T-cell (primary cell): ENCODE data around the gene GMPPA. TPM values are rescaled to one million over a fixed set of nuclear protein-coding genes. Genes with fewer than 3 reads are reported as not detected.

Experiments used
- ATAC-seq, 4 experiments: fragments of 200-7000 bp in 3 of 4; fragments of 150-1000 bp in 1 of 4; cut with Tn5 transposase; replicated peaks in 1 of 4; 1 replicate in 3 of 4; 2 replicates in 1 of 4; pipeline ENCODE4 v1.10.0; 2021; ENCODE audit warnings: moderate library complexity in 3 of 4, mild to moderate bottlenecking in 2 of 4, moderate number of reproducible peaks in 1 of 4
- CTCF ChIA-PET, 2 donors: fragments of 300-600 bp; sonication (Branson Sonifier 250); formaldehyde crosslinking; loops; one replicate each; lab custom pipeline; 2022; ENCODE audit warnings: antibody characterized with exemption in 2 of 2; lab: Charles Lee
- POLR2A ChIA-PET, 2 donors: fragments of 300-600 bp; sonication (Branson Sonifier 250); formaldehyde crosslinking; loops; one replicate each; lab custom pipeline; 2022; ENCODE audit warnings: antibody characterized with exemption in 2 of 2; lab: Charles Lee
- DNase-seq, 35 experiments: peaks; one replicate each; pipeline versions ENCODE4 v3.0.0 to v3.0.0-alpha.2; 2013 to 2023
- H3K27ac ChIP-seq: one replicate; pipeline ENCODE4 v1.5.1; 2013; ENCODE audit warnings: low read length
- H3K27me3 ChIP-seq, 2 experiments: replicated peaks in 1 of 2; 1 replicate in 1 of 2; 2 replicates in 1 of 2; pipeline versions ENCODE4 v1.6.1 to v1.7.0; 2013; ENCODE audit warnings: low read length in 1 of 2, mixed read lengths in 1 of 2; ENCODE audit not compliant: control insufficient read depth in 2 of 2, insufficient read depth in 2 of 2; ENCODE audit errors: extremely low read depth in 1 of 2
- H3K36me3 ChIP-seq, 2 donors: 1 replicate in 1 of 2; 2 replicates in 1 of 2; pipeline versions ENCODE4 v1.6.1 to v1.7.0; 2013; ENCODE audit warnings: low read length in 1 of 2; ENCODE audit not compliant: control insufficient read depth in 2 of 2, insufficient read depth in 1 of 2; ENCODE audit errors: extremely low read depth in 1 of 2
- H3K4me1 ChIP-seq, 2 experiments: 1 replicate in 1 of 2; 2 replicates in 1 of 2; pipeline versions ENCODE4 v1.6.1 to v1.7.0; 2013; ENCODE audit warnings: low read length in 2 of 2, mixed read lengths in 1 of 2; ENCODE audit not compliant: insufficient read depth in 2 of 2, control insufficient read depth in 1 of 2; ENCODE audit errors: extremely low read depth in 1 of 2
- H3K4me3 ChIP-seq, 2 donors: 1 replicate in 1 of 2; 2 replicates in 1 of 2; pipeline versions ENCODE4 v1.5.1 to v1.7.0; 2013; ENCODE audit warnings: mild to moderate bottlenecking in 2 of 2, low read length in 1 of 2, moderate library complexity in 1 of 2; ENCODE audit not compliant: control insufficient read depth in 1 of 2; ENCODE audit errors: extremely low read depth in 1 of 2
- H3K9me3 ChIP-seq: 2 replicates; pipeline ENCODE4 v1.7.0; 2013
- H3K27ac Mint-ChIP-seq, 2 donors: one replicate each; pipeline ENCODE4 v1.8.0; 2020 to 2021; ENCODE audit warnings: mild to moderate bottlenecking in 2 of 2, mixed read lengths in 2 of 2
- H3K27me3 Mint-ChIP-seq, 2 donors: one replicate each; pipeline ENCODE4 v1.8.0; 2021 to 2022; ENCODE audit warnings: mixed read lengths in 2 of 2
- H3K36me3 Mint-ChIP-seq: one replicate; pipeline ENCODE4 v1.8.0; 2021; ENCODE audit warnings: mixed read lengths
- H3K4me1 Mint-ChIP-seq, 3 donors: one replicate each; pipeline ENCODE4 v1.8.0; 2020 to 2022; ENCODE audit warnings: mixed read lengths in 3 of 3, mild to moderate bottlenecking in 1 of 3
- H3K4me3 Mint-ChIP-seq, 3 donors: one replicate each; pipeline ENCODE4 v1.8.0; 2020 to 2022; ENCODE audit warnings: mild to moderate bottlenecking in 3 of 3, mixed read lengths in 3 of 3, moderate library complexity in 3 of 3
- H3K9me3 Mint-ChIP-seq, 3 donors: one replicate each; pipeline ENCODE4 v1.8.0; 2020 to 2022; ENCODE audit warnings: mixed read lengths in 3 of 3
- WGBS: methylation state at CpG from one replicate; pipeline ENCODE4 v1.1.5; 2013; ENCODE audit warnings: missing lambda C conversion rate; ENCODE audit not compliant: insufficient coverage; 5-methylcytosine and 5-hydroxymethylcytosine counted together
- total RNA-seq, 35 experiments: library from RNA in 6 of 35; stranded (reverse) in 6 of 35; fragments of 120-200 nt in 1 of 35; gene quantifications; one replicate each; pipeline versions ENCODE4 v1.2.1 to v1.2.4 and lab custom pipeline; 2013 to 2026

The GMPPA gene
- total RNA-seq, 5 donors from 2014 or later (not counting 1 experiment from before 2014, with no cell fraction given) = 20.6 to 47.7 (median 41.3) TPM

DNA sequence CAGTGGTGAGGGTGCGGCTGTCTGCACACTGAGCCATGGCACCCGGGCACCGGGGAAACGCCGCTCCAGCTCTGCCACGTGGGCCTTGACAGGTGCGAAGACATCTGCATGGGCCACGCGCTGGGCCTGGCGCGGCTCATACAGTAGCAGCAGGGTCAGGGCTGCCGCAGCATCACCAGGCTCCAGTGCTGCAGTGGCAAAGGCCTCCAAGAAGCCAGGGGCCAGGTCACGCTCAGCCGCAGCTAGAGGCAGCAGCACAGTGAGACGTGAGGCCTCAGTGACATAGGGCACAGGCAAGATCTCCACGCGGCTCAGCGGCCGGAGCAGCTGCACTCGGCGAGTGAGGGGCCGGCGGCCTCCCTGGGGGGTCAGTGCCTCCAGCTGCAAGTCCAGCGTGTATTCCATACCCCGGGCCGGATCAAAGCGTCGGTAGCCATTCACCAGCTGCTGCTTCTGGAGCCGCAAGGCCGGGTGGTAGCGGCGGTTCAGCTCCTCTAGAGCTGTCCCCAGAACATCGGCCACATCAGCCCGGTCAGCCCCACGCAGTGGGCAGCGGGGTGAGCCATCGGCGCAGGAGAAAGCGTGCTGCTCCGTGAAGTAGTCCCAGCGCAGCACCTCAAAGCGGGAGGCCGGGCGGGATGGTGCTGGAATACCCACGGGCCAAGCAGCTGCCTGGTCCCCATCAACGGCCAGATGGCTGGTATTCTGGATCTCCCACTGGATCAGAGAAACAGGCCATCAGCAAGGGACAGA, 41.4 kb downstream of the GMPPA start:
- Mint-ChIP-seq H3K27ac (no peak overlapping the region), H3K27me3 (peaks cover 0 to 3% of the 10 kb centered on the region in 2 donors), H3K4me1 (peaks cover 24 to 28% (median 27%) of the 10 kb centered on the region in 3 donors), H3K9me3 (no peaks in the 10 kb centered on the region), H3K36me3 (no peaks in the 10 kb centered on the region), H3K4me3 (no peak overlapping the region)
- 94% methylated on average over 46 of the region's 46 CpGs for WGBS
- ChIA-PET CTCF (interaction anchor here (0.6 to 2.8 kb wide), 14 partner anchors 10 to 105 kb away, joined by 3 to 13 read pairs (median 4); partner anchors contain the start of gene GMPPA (in 1 of the 2)), POLR2A (no interaction called here)
- ATAC-seq = no peak
- peaks cover 0 to 25% of the 10 kb centered on the region in 2 experiments for H3K27me3 ChIP-seq
- H3K4me3 ChIP-seq = no peak overlapping the region
- DNase-seq = no peak
- H3K27ac ChIP-seq = no peak overlapping the region
- H3K36me3 ChIP-seq = peaks cover 0 to 12% of the 10 kb centered on the region in 2 donors
- peaks cover 10 to 33% of the 10 kb centered on the region in 2 experiments for H3K4me1 ChIP-seq
- no peaks in the 10 kb centered on the region for H3K9me3 ChIP-seq

DNA sequence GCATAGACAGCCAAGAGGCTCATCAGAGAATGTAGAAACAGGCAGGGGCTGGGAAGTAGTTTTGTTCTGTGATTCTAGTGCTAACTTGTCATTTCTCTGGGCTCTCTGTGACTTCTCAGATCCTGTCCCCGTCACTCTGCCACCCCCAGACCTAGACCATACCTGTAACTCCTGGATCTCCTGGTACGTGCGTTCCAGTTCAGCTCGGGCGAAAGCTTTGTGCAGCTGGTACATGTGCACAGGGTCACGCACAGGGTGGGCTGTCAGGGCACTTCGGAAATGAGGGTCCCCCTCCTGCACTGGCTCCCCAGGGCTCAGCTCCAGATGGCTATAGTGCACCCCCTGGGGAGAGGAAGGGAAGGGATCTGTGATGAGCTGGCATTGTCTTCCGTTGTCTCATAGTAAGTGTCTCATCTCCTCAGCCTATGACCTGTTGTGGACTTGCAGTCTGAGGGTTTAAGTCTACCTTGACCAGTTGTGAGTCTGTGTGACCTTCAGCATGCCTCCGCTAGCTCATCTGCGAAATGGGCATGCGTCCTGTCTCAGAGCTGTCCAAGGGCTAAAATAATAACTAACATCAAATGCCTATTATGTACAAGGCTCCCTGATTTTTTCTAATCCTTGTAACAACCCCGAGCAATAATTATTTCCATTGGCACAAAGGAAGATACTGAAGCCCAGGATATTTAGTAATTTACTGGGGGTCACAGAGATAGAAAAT, 42.3 kb downstream of the GMPPA start:
- DNase-seq (no peak), ATAC-seq (no peak)
- no peaks in the 10 kb centered on the region for H3K36me3 Mint-ChIP-seq
- H3K27ac Mint-ChIP-seq = no peak overlapping the region
- peaks cover 24 to 28% (median 27%) of the 10 kb centered on the region in 3 donors for H3K4me1 Mint-ChIP-seq
- peak overlapping the region; percentile 46 to 89 (median 84) for H3K4me3 Mint-ChIP-seq
- peaks cover 0 to 22% of the 10 kb centered on the region in 2 experiments for H3K27me3 ChIP-seq
- no peaks in the 10 kb centered on the region for H3K9me3 Mint-ChIP-seq
- H3K27ac ChIP-seq = no peak overlapping the region
- H3K27me3 Mint-ChIP-seq = peaks cover 0 to under 1% of the 10 kb centered on the region in 2 donors
- peaks cover 10 to 33% of the 10 kb centered on the region in 2 experiments for H3K4me1 ChIP-seq
- POLR2A ChIA-PET = no interaction called here
- WGBS = 89% methylated on average over 5 of the region's 12 CpGs
- CTCF ChIA-PET = interaction anchor here (0.5 to 2.8 kb wide), 37 partner anchors 9 to 154 kb away, joined by 3 to 13 read pairs (median 4); partner anchors contain the start of genes DNPEP (in 1 of the 2) and GMPPA (in 1 of the 2)
- H3K9me3 ChIP-seq = no peaks in the 10 kb centered on the region
- H3K4me3 ChIP-seq = no peak overlapping the region
- H3K36me3 ChIP-seq = peaks cover 0 to 12% of the 10 kb centered on the region in 2 donors

DNA sequence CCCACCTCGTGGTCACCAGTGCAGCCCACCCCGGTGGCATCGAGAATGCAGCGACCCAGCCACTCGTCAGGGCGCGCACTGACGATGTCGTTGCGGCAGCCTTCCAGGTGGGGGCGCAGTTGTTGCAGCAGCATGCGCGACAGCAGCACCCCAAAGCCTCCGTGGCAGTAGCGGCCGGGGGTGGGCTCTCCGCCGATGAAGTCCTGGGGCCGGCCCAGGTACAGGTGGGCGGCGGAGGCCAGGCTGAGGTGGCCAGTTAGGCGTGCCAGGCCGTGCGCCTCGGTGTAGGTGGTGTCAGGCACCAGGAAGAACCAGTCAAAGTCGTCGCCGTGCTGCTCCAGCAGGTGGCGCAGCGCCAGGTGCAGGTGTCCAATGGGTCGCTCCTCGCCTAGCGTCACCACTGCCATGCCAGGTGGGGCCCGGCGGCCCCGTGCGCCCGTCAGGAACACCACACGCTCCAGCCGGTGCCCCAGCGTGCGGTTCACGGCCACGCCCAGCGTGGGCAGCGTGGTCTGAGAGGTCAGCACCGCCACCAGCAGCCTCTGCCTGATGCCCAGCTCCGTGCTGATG, 43.0 kb downstream of the GMPPA start:
- Mint-ChIP-seq H3K27me3 (peaks cover 0 to 4% of the 10 kb centered on the region in 2 donors), H3K4me1 (peaks cover 24 to 28% (median 27%) of the 10 kb centered on the region in 3 donors), H3K36me3 (no peaks in the 10 kb centered on the region), H3K27ac (no peak overlapping the region), H3K4me3 (peak overlapping the region; percentile 78 to 89 (median 84)), H3K9me3 (no peaks in the 10 kb centered on the region)
- Histone ChIP-seq H3K36me3 (peaks cover 0 to 12% of the 10 kb centered on the region in 2 donors), H3K27me3 (peaks cover 4 to 14% of the 10 kb centered on the region in 2 experiments), H3K4me3 (peak overlapping the region; percentile 57 to 71), H3K27ac (no peak overlapping the region), H3K4me1 (peaks cover 10 to 33% of the 10 kb centered on the region in 2 experiments), H3K9me3 (no peaks in the 10 kb centered on the region)
- WGBS = under 1% methylated on average over 44 of the region's 48 CpGs
- CTCF ChIA-PET = interaction anchor here (0.5 to 2.8 kb wide), 38 partner anchors 9 to 1744 kb away, joined by 3 to 13 read pairs (median 4); partner anchors contain the start of genes DNPEP (in 1 of the 2) and GMPPA (in 1 of the 2)
- peak; percentile 37 to 45 (median 40) for ATAC-seq
- POLR2A ChIA-PET = no interaction called here
- peak; percentile 65 to 92 (median 80) for DNase-seq

DNA sequence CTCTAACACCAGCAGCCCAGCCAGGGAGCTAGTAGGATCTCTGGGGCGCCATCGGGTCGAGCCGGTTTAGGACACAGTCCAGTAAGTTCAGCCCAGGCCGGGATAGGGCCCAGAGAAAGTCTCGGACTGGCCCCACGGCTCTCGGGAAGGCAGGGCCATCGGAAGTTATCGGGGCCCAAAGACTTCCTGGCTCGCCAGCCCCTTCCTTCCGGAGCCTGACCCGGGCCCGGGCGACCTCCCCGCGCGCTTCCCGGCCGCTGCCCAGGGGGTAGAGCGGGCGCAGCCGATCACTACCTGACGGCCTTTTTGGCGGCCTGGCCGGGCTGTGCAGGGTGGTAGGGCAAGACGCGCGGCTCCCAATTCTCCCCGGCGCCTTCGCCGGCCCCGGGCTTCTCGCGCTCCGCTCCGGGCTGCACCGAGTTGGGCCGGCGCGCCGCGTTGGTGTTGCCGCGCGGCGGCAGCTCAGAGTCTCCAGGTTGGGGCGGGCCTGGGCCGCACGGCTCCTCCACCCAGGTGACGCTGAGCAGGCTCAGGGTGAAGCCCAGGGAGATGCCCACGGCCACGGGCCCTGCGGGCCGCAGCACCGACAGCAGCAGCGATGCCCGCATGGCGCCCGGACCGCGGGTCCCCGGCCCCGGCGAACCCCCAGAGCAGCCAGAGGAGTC, 44.4 kb downstream of the GMPPA start:
- POLR2A ChIA-PET = interaction anchor here in 1 of 2 donors (0.5 to 0.6 kb wide), 2 partner anchors 90 to 156 kb away, joined by 3 read pairs; no protein-coding TSS in a partner anchor
- ATAC-seq = peak; percentile 41 to 66 (median 59)
- Mint-ChIP-seq H3K27ac (peak overlapping the region; percentile 58 to 65), H3K4me1 (peaks cover 24 to 28% (median 27%) of the 10 kb centered on the region in 3 donors), H3K27me3 (peaks cover 3 to 9% of the 10 kb centered on the region in 2 donors), H3K4me3 (peak overlapping the region; percentile 78 to 89 (median 84)), H3K36me3 (no peaks in the 10 kb centered on the region), H3K9me3 (no peaks in the 10 kb centered on the region)
- Histone ChIP-seq H3K4me3 (peak overlapping the region; percentile 74 to 76), H3K27me3 (peaks cover 4 to 10% of the 10 kb centered on the region in 2 experiments), H3K27ac (peak overlapping the region; percentile 44), H3K9me3 (no peaks in the 10 kb centered on the region), H3K4me1 (peaks cover 10 to 33% of the 10 kb centered on the region in 2 experiments), H3K36me3 (peaks cover 0 to 12% of the 10 kb centered on the region in 2 donors)
- CTCF ChIA-PET = interaction anchor here in 1 of 2 donors (0.6 to 1.4 kb wide), 3 partner anchors 9 to 264 kb away, joined by 3 to 4 read pairs (median 3); no protein-coding TSS in a partner anchor
- DNase-seq = no peak
- WGBS = under 1% methylated on average over 66 of the region's 66 CpGs

DNA sequence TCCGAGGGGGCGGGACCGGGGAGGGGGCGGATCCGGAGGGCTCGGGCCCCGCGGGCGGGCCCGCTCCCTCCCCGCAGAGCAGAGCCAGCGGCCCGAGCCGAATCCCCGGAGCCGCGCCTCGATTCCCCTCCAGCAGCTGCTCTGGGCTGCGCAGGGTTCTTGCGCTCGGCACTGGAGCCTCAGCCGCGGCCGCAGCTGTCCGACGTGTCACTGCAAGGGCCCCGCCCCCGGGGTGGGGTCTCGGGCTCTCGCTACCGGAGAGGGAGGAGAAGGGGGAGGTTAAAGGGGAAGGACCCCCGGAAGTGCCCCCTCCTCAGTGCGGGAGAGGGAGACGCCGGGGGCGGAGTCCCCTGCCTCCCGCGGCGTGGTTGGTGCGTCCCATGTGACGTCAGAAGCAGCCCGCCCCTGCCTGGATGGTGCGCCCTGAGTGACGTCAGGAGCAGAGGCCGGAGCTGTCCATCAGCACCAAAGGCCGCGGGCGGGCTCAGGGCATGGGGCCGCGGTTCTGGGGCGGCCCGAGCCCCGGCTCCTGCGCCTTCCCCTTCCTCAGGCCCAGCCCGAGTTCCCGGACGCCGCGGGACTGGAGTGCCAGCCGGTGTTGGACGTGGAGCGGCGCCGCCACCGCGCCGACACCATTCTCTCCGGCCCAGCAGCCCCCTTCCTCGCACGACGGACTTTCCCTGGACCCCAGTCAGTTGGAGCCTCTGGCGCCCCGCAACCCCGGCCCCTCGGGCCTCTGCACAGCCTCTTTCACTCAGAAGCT, 45.1 kb downstream of the GMPPA start, which contains the start of the genes CHPF and TMEM198:
Gene CHPF (minus strand): TSS at position 214 of the 763 bp plus-strand sequence. CDS start 271 bp downstream, outside the sequence.
Gene TMEM198 (plus strand): TSS at position 433 of the 763 bp plus-strand sequence. CDS start 700 bp downstream, outside the sequence.
- WGBS = under 1% methylated on average over 68 of the region's 75 CpGs
- peak within 1 kb of the TSS; percentile 68 for H3K27ac ChIP-seq
- H3K27ac Mint-ChIP-seq = peak within 1 kb of the TSS; percentile 65
- peak within 1 kb of the TSS; percentile 74 to 76 for H3K4me3 ChIP-seq
- H3K27me3 ChIP-seq = peaks cover 4 to 10% of the 10 kb centered on the region in 2 experiments
- H3K4me1 Mint-ChIP-seq = peaks cover 24 to 28% (median 27%) of the 10 kb centered on the region in 3 donors
- peaks cover 0 to 11% of the 10 kb centered on the region in 2 donors for H3K36me3 ChIP-seq
- H3K4me1 ChIP-seq = peaks cover 10 to 33% of the 10 kb centered on the region in 2 experiments
- peak; percentile 72 to 93 (median 83) for DNase-seq
- peak; percentile 75 to 80 (median 79) for ATAC-seq
- ChIA-PET CTCF (interaction anchor here in 1 of 2 donors (0.6 kb wide), 1 partner anchor 114 kb away, joined by 3 read pairs; no protein-coding TSS in a partner anchor), POLR2A (no interaction called here)
- H3K9me3 Mint-ChIP-seq = no peaks in the 10 kb centered on the region
- no peaks in the 10 kb centered on the region for H3K9me3 ChIP-seq
- no peaks in the 10 kb centered on the region for H3K36me3 Mint-ChIP-seq
- peak within 1 kb of the TSS; percentile 78 to 89 (median 84) for H3K4me3 Mint-ChIP-seq
- peaks cover 7 to 9% of the 10 kb centered on the region in 2 donors for H3K27me3 Mint-ChIP-seq
